Activated T-cell treated with anti-CD3 and anti-CD28 coated beads for 48 hours (primary cell): Measurements from ENCODE around the gene ABHD15.

Experiments used
- DNase-seq: peaks from one replicate; pipeline ENCODE4 v3.0.0-alpha.2; 2020; ENCODE audit warnings: low read depth

ABHD15 gene

GRCh38 chr17:29582254-29582765 lies 15.5 kb upstream of the ABHD15 start:
- no peak for DNase-seq

- DNase-seq, result no peak
Measured at GRCh38 chr17:29581583-29582253, 14.9 kb upstream of the ABHD15 start.

- DNase-seq, result peak; percentile 84
Measured at GRCh38 chr17:29579866-29580771, 13.3 kb upstream of the ABHD15 start.

- DNase-seq, result no peak
Measured at GRCh38 chr17:29578626-29579485, 12.0 kb upstream of the ABHD15 start.

- no peak for DNase-seq
Measured at GRCh38 chr17:29577385-29578211, 10.8 kb upstream of the ABHD15 start.

- DNase-seq, result no peak
Measured at GRCh38 chr17:29577001-29577370, 10.1 kb upstream of the ABHD15 start.

- no peak for DNase-seq
Measured at GRCh38 chr17:29576214-29577000, 9.6 kb upstream of the ABHD15 start.

- no peak for DNase-seq
Measured at GRCh38 chr17:29575511-29576213, 8.8 kb upstream of the ABHD15 start.

- DNase-seq, result no peak
Measured at GRCh38 chr17:29574732-29575510, 8.1 kb upstream of the ABHD15 start.

- no peak for DNase-seq
Measured at GRCh38 chr17:29573871-29574731, 7.3 kb upstream of the ABHD15 start.

GRCh38 chr17:29573558-29573869 lies 6.7 kb upstream of the ABHD15 start:
- no peak for DNase-seq

GRCh38 chr17:29572691-29573557 lies 6.1 kb upstream of the ABHD15 start:
- peak; percentile 63 for DNase-seq

- DNase-seq, result no peak
Measured at GRCh38 chr17:29571883-29572681, 5.2 kb upstream of the ABHD15 start.

- no peak for DNase-seq
Measured at GRCh38 chr17:29571486-29571882, 4.6 kb upstream of the ABHD15 start.

GRCh38 chr17:29570521-29570920 lies 3.7 kb upstream of the ABHD15 start:
- DNase-seq, result no peak

- DNase-seq, result no peak
Measured at GRCh38 chr17:29569245-29569950, 2.6 kb upstream of the ABHD15 start.
